HG03039 (cell line): ENCODE data around the gene PTAFR.

Source experiments
- ATAC-seq: cut with Tn5 transposase; IDR thresholded peaks from one replicate; pipeline ENCODE4 v1.9.1; 2021; ENCODE audit warnings: mild to moderate bottlenecking, moderate library complexity; ENCODE audit not compliant: unreplicated experiment

The PTAFR gene

GRCh38 chr1:28126212-28126611 lies 50.3 kb downstream of the PTAFR start:
- no peak for ATAC-seq

GRCh38 chr1:28123461-28123961 lies 53.0 kb downstream of the PTAFR start:
- no peak for ATAC-seq

- ATAC-seq = no peak
Measured at GRCh38 chr1:28122183-28122582, 54.3 kb downstream of the PTAFR start.

- ATAC-seq = no peak
Measured at GRCh38 chr1:28119556-28119955, 56.9 kb downstream of the PTAFR start.

GRCh38 chr1:28118640-28119307 lies 57.7 kb downstream of the PTAFR start:
- no peak for ATAC-seq

- ATAC-seq = no peak
Measured at GRCh38 chr1:28115267-28115666, 61.2 kb downstream of the PTAFR start.

- no peak for ATAC-seq
Measured at GRCh38 chr1:28114844-28115243, 61.6 kb downstream of the PTAFR start.

GRCh38 chr1:28113242-28113572 lies 63.3 kb downstream of the PTAFR start:
- no peak for ATAC-seq

GRCh38 chr1:28112388-28113241 lies 63.9 kb downstream of the PTAFR start:
- no peak for ATAC-seq

GRCh38 chr1:28111157-28111556 lies 65.3 kb downstream of the PTAFR start:
- ATAC-seq = no peak

- no peak for ATAC-seq
Measured at GRCh38 chr1:28110555-28110954, 65.9 kb downstream of the PTAFR start.

GRCh38 chr1:28109639-28110038 lies 66.9 kb downstream of the PTAFR start:
- ATAC-seq = no peak

- ATAC-seq = no peak
Measured at GRCh38 chr1:28108001-28108400, 68.5 kb downstream of the PTAFR start.

- ATAC-seq = no peak
Measured at GRCh38 chr1:28104866-28105467, 71.5 kb downstream of the PTAFR start.

GRCh38 chr1:28102189-28102588 lies 74.3 kb downstream of the PTAFR start:
- no peak for ATAC-seq

GRCh38 chr1:28099050-28099769 lies 77.3 kb downstream of the PTAFR start:
- ATAC-seq = no peak
